ENCODE results near the gene PRKCA. TPM values are rescaled to one million over a fixed set of nuclear protein-coding genes. Genes with fewer than 3 reads are reported as not detected.
A peak's percentile ranks its signal among the peaks of the same experiment; 100 is the strongest.

The PRKCA gene
- total and polyA plus RNA-seq, 2 experiments from 2014 or later: 6.4 to 35.4 TPM

DNA sequence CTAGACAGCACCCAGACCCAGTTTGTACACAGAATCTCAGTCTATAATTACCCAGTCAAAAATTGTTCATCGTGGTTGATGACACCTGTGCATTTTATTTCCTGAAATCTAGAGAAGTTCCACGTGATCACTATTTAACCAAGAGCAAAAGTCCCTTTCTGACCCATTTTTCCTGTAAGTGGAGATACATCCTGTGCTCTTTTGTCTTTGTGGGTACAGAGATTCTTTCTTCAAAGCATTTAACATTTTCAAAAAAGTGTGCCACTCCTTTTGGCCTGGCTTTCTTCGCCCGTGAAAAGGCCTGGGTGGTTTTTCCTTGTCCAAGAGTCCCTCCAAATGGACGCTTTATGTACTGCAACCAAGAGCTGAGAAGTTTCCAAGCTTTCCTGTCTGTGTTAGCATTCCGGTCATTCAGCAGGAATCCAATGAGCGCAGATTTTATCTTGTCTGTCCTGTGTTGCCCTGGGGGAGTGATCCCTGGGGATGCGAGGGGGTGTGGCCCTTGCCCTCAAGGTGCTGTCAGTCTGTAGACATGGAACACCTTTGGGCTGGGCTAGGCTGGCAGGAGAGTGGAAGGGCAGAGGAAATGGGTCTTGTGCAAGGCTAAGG, 371.4 kb downstream of the PRKCA start:
- H2AFZ ChIP-seq: no peak overlapping the region
- H4K20me1 ChIP-seq (replicated peaks; ENCODE audit: insufficient read depth): no peaks in the 10 kb centered on the region
- TF ChIP-seq, protein P1, sequence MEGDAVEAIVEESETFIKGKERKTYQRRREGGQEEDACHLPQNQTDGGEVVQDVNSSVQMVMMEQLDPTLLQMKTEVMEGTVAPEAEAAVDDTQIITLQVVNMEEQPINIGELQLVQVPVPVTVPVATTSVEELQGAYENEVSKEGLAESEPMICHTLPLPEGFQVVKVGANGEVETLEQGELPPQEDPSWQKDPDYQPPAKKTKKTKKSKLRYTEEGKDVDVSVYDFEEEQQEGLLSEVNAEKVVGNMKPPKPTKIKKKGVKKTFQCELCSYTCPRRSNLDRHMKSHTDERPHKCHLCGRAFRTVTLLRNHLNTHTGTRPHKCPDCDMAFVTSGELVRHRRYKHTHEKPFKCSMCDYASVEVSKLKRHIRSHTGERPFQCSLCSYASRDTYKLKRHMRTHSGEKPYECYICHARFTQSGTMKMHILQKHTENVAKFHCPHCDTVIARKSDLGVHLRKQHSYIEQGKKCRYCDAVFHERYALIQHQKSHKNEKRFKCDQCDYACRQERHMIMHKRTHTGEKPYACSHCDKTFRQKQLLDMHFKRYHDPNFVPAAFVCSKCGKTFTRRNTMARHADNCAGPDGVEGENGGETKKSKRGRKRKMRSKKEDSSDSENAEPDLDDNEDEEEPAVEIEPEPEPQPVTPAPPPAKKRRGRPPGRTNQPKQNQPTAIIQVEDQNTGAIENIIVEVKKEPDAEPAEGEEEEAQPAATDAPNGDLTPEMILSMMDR (conservative IDR thresholded peaks at IDR 0.05; ENCODE audit: low read depth in 2 of 2): peak; percentile 84
- TF ChIP-seq EZH2phosphoT487 (IDR thresholded peaks at IDR 0.05; ENCODE audit: unreplicated experiment): no peak
- no peak for TF ChIP-seq JUNB (IDR thresholded peaks at IDR 0.05; ENCODE audit: unreplicated experiment)
- TF ChIP-seq, protein P2, sequence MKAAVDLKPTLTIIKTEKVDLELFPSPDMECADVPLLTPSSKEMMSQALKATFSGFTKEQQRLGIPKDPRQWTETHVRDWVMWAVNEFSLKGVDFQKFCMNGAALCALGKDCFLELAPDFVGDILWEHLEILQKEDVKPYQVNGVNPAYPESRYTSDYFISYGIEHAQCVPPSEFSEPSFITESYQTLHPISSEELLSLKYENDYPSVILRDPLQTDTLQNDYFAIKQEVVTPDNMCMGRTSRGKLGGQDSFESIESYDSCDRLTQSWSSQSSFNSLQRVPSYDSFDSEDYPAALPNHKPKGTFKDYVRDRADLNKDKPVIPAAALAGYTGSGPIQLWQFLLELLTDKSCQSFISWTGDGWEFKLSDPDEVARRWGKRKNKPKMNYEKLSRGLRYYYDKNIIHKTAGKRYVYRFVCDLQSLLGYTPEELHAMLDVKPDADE (IDR thresholded peaks at IDR 0.05): no peak
- no peak for TF ChIP-seq CREB1 (CRISPR knock-in tag; IDR thresholded peaks at IDR 0.05; ENCODE audit: low read depth)
- TF ChIP-seq, protein P3, sequence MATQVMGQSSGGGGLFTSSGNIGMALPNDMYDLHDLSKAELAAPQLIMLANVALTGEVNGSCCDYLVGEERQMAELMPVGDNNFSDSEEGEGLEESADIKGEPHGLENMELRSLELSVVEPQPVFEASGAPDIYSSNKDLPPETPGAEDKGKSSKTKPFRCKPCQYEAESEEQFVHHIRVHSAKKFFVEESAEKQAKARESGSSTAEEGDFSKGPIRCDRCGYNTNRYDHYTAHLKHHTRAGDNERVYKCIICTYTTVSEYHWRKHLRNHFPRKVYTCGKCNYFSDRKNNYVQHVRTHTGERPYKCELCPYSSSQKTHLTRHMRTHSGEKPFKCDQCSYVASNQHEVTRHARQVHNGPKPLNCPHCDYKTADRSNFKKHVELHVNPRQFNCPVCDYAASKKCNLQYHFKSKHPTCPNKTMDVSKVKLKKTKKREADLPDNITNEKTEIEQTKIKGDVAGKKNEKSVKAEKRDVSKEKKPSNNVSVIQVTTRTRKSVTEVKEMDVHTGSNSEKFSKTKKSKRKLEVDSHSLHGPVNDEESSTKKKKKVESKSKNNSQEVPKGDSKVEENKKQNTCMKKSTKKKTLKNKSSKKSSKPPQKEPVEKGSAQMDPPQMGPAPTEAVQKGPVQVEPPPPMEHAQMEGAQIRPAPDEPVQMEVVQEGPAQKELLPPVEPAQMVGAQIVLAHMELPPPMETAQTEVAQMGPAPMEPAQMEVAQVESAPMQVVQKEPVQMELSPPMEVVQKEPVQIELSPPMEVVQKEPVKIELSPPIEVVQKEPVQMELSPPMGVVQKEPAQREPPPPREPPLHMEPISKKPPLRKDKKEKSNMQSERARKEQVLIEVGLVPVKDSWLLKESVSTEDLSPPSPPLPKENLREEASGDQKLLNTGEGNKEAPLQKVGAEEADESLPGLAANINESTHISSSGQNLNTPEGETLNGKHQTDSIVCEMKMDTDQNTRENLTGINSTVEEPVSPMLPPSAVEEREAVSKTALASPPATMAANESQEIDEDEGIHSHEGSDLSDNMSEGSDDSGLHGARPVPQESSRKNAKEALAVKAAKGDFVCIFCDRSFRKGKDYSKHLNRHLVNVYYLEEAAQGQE (IDR thresholded peaks at IDR 0.05; ENCODE audit: unreplicated experiment): no peak
- TF ChIP-seq POLR2AphosphoS5 (IDR thresholded peaks at IDR 0.05; ENCODE audit: low read depth): no peak
- no peak overlapping the region for H3K4me2 ChIP-seq
- no peaks in the 10 kb centered on the region for H3F3A ChIP-seq (replicated peaks; ENCODE audit: low read depth)
- 0 out of 2 replicates have a peak, but pooled peaks cover 4% of the 10 kb centered on the region for H3K9me2 ChIP-seq (ENCODE audit: insufficient read depth)
- no peak overlapping the region for H3K27ac ChIP-seq (ENCODE audit: low read depth)
- peaks cover 16% of the 10 kb centered on the region for H3K4me1 Mint-ChIP-seq
- no peak overlapping the region for H3K4me3 Mint-ChIP-seq
- no peaks in the 10 kb centered on the region for H3K36me3 ChIP-seq (ENCODE audit: insufficient read depth)
- no peaks in the 10 kb centered on the region; the same call in 1 of the 2 replicates for H3K4me1 ChIP-seq (ENCODE audit: insufficient read depth)
- DNase-seq (ENCODE audit: low spot score): peak; percentile 84
- H3K9me3 Mint-ChIP-seq: 0 out of 3 replicates have a peak, but pooled peaks cover 4% of the 10 kb centered on the region
- no peak overlapping the region for H3K4me3 ChIP-seq
- no peaks in the 10 kb centered on the region for H3K27me3 ChIP-seq (ENCODE audit: insufficient read depth)
- no peaks in the 10 kb centered on the region for H3K27me3 Mint-ChIP-seq (ENCODE audit: insufficient read depth, low read depth, poor library complexity)
- no peak overlapping the region for H3K27ac Mint-ChIP-seq
- no peaks in the 10 kb centered on the region for H3K79me2 ChIP-seq (replicated peaks; ENCODE audit: insufficient read depth)
- H3K36me3 Mint-ChIP-seq (ENCODE audit: low read depth): no peaks in the 10 kb centered on the region; the same call in 2 of the 3 replicates
- peak; percentile 75 for ATAC-seq
